Small intestine (tissue), 7 donors: ENCODE data around the gene P2RX6. TPM values are rescaled to one million over a fixed set of nuclear protein-coding genes. Genes with fewer than 3 reads are reported as not detected.

ENCODE experiments used
- DNase-seq, 2 donors: peaks; one replicate each; pipeline versions ENCODE4 v3.0.0 to v3.0.0-alpha.2; 2013
- FAIRE-seq: peaks from 2 replicates; lab custom pipeline; 2012; peaks lifted over from hg19 to GRCh38; lab: Jason Lieb, UNC
- H3K27ac ChIP-seq, 3 donors: one replicate each; pipeline ENCODE4 v1.5.1; 2013; ENCODE audit warnings: low read length in 2 of 3, mild to moderate bottlenecking in 2 of 3, control low read depth in 1 of 3, inconsistent platforms in 1 of 3, low read depth in 1 of 3, moderate library complexity in 1 of 3
- H3K27me3 ChIP-seq, 3 donors: one replicate each; pipeline ENCODE4 v1.6.1; 2013; ENCODE audit warnings: low read length in 3 of 3, inconsistent platforms in 1 of 3; ENCODE audit not compliant: control insufficient read depth in 3 of 3, insufficient read depth in 3 of 3
- H3K36me3 ChIP-seq, 3 donors: one replicate each; pipeline ENCODE4 v1.6.1; 2013; ENCODE audit warnings: low read length in 3 of 3, inconsistent platforms in 1 of 3, low read depth in 1 of 3, mild to moderate bottlenecking in 1 of 3, moderate library complexity in 1 of 3; ENCODE audit not compliant: control insufficient read depth in 3 of 3, insufficient read depth in 2 of 3
- H3K4me1 ChIP-seq, 3 donors: one replicate each; pipeline ENCODE4 v1.6.1; 2013; ENCODE audit warnings: low read length in 2 of 3, inconsistent platforms in 1 of 3, low read depth in 1 of 3, mild to moderate bottlenecking in 1 of 3, moderate library complexity in 1 of 3; ENCODE audit not compliant: control insufficient read depth in 3 of 3, insufficient read depth in 2 of 3
- H3K4me3 ChIP-seq, 3 donors: one replicate each; pipeline ENCODE4 v1.5.1; 2013; ENCODE audit warnings: low read length in 3 of 3, control low read depth in 1 of 3, inconsistent platforms in 1 of 3, low read depth in 1 of 3, mild to moderate bottlenecking in 1 of 3, moderate library complexity in 1 of 3
- H3K9me3 ChIP-seq, 2 donors: one replicate each; pipeline ENCODE4 v1.6.1; 2013; ENCODE audit warnings: low read depth in 1 of 2, low read length in 1 of 2; ENCODE audit not compliant: control insufficient read depth in 2 of 2, insufficient read depth in 1 of 2
- WGBS, 3 donors: extraction: QIAGEN DNeasy Blood & Tissue Kit; methylation state at CpG; one replicate each; pipeline ENCODE4 v1.1.7; 2013; 5-methylcytosine and 5-hydroxymethylcytosine counted together
- polyA plus RNA-seq, 4 donors: library from polyadenylated mRNA; stranded (reverse) in 3 of 4; unstranded in 1 of 4; fragments of 200-250 nt in 3 of 4; fragments of 120-200 nt in 1 of 4; gene quantifications; one replicate each; pipeline versions ENCODE4 v1.2.1 to v1.2.3, GENCODE V29; 2013
- donor health status: healthy with polysubstance abuse.
- donor health status: control.
- donor health status: control.
- donor health status: Bipolar disorder and iron deficiency.
- donor health status: healthy.

Gene P2RX6
- polyA plus RNA-seq, 4 donors, result 0.62 to 0.84 TPM; not detected in 2

- WGBS, 3 donors, result 83 to 88% (median 85%) methylated on average over 21 of the region's 21 CpGs
- no peaks in the 10 kb centered on the region for H3K9me3 ChIP-seq
- no peak overlapping the region for H3K4me3 ChIP-seq
- H3K4me1 ChIP-seq, result no peaks in the 10 kb centered on the region
- FAIRE-seq (no peak), DNase-seq (no peak)
- peaks cover 5 to 89% (median 12%) of the 10 kb centered on the region in 3 donors for H3K36me3 ChIP-seq
- no peak overlapping the region for H3K27ac ChIP-seq
- no peaks in the 10 kb centered on the region for H3K27me3 ChIP-seq
These were observed 24.5 kb upstream of the P2RX6 start for GRCh38 chr22:20990184-20991180.

DNA sequence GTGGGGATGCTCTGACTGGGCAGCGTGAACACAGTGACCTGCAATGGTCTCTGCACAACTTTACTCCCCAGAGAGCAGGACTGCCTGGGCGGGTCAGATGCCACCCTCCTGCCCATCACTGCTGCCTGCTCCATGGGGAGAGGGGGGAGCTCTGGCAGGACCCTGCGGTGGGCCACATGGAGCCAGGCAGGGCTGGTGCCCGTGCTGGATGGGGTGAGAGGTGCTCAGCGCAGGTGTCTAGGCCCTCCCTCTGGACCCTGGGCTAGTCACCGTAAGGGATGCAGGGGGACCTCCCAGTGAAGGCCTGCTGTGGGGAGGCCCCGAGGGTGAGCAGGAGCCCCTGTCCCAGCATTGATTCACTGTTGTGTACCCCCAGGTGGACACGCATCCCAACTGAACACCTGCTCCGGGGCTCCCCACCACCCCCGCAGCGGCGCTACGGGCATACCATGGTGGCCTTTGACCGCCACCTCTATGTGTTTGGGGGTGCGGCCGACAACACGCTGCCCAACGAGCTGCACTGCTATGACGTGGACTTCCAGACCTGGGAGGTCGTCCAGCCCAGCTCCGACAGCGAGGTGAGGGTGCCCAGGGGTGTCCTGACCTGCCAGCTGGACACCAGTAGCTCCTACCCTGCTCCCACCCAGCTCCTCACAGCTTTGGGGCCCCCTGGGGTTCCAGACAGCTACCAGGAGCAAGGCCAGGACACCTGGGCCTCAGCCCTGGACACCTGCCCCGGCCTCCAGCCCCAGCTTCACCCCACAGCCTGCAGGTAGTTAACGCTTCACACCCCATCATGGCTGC, 23.5 kb upstream of the P2RX6 start:
- no peak for DNase-seq
- 93 to 95% (median 94%) methylated on average over 24 of the region's 24 CpGs for WGBS, 3 donors
- no peaks in the 10 kb centered on the region for H3K9me3 ChIP-seq
- H3K27me3 ChIP-seq, result no peaks in the 10 kb centered on the region
- no peak for FAIRE-seq
- no peaks in the 10 kb centered on the region for H3K4me1 ChIP-seq
- H3K4me3 ChIP-seq, result no peak overlapping the region
- peaks cover 5 to 93% (median 12%) of the 10 kb centered on the region in 3 donors for H3K36me3 ChIP-seq
- no peak overlapping the region for H3K27ac ChIP-seq

GRCh38 chr22:20992056-20992442, 22.9 kb upstream of the P2RX6 start:
- no peak overlapping the region for H3K27ac ChIP-seq
- no peaks in the 10 kb centered on the region for H3K27me3 ChIP-seq
- peaks cover 5 to 99% (median 12%) of the 10 kb centered on the region in 3 donors for H3K36me3 ChIP-seq
- FAIRE-seq (no peak), DNase-seq (no peak)
- no peak overlapping the region for H3K4me3 ChIP-seq
- 88 to 91% (median 88%) methylated on average over 7 of the region's 7 CpGs for WGBS, 3 donors
- no peaks in the 10 kb centered on the region for H3K4me1 ChIP-seq
- no peaks in the 10 kb centered on the region for H3K9me3 ChIP-seq

- peaks cover 3 to 99% (median 9%) of the 10 kb centered on the region in 3 donors for H3K36me3 ChIP-seq
- no peaks in the 10 kb centered on the region for H3K9me3 ChIP-seq
- H3K4me3 ChIP-seq, result no peak overlapping the region
- WGBS, 3 donors, result 89 to 92% (median 92%) methylated on average over 21 of the region's 21 CpGs
- H3K4me1 ChIP-seq, result no peaks in the 10 kb centered on the region
- DNase-seq (no peak), FAIRE-seq (no peak)
- H3K27me3 ChIP-seq, result no peaks in the 10 kb centered on the region
- no peak overlapping the region for H3K27ac ChIP-seq
These were observed 22.3 kb upstream of the P2RX6 start for GRCh38 chr22:20992456-20993303.

- no peak for DNase-seq
- no peaks in the 10 kb centered on the region for H3K9me3 ChIP-seq
- H3K4me1 ChIP-seq, result no peaks in the 10 kb centered on the region
- no peak overlapping the region for H3K4me3 ChIP-seq
- H3K27ac ChIP-seq, result no peak overlapping the region
- peaks cover 3 to 99% (median 4%) of the 10 kb centered on the region in 3 donors for H3K36me3 ChIP-seq
- WGBS, 3 donors, result 94 to 95% (median 95%) methylated on average over 29 of the region's 29 CpGs
- FAIRE-seq, result no peak
- H3K27me3 ChIP-seq, result no peaks in the 10 kb centered on the region
These were observed 21.4 kb upstream of the P2RX6 start for GRCh38 chr22:20993304-20994127.

DNA sequence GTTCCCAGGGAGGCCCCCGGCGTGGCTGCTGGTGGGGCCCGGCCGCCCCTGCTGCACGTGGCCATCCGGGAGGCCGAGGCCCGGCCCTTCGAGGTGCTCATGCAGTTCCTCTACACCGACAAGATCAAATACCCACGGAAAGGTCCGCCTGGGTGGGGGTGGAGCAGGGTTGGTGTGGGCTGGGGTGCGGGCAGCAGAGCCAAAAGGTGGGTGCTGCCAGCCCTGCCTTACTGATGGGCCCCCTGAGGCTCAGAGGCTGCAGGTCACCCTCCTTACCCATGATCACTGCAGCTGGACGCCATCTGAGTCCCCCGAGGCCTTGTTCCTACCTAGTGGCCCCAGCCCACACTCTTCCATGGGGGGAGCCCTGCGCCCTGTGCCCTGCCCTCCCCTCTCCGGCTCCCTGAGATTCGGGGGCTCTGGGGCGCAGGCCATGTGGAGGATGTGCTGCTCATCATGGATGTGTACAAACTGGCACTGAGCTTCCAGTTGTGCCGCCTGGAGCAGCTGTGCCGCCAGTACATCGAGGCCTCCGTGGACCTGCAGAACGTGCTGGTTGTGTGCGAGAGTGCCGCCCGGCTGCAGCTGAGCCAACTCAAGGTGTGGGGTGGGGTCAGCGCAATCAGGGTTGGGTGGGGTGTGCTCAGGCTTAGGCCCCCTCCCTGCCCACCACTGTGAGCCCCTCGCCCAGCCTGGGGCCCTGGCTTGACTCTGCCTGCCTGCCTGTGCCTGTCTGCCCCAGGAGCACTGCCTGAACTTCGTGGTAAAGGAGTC, 20.6 kb upstream of the P2RX6 start:
- H3K36me3 ChIP-seq, result peaks cover 3 to 99% (median 4%) of the 10 kb centered on the region in 3 donors
- H3K27ac ChIP-seq, result no peak overlapping the region
- 92 to 94% (median 94%) methylated on average over 27 to 30 of the region's 30 CpGs for WGBS, 3 donors
- no peak overlapping the region for H3K4me3 ChIP-seq
- H3K9me3 ChIP-seq, result no peaks in the 10 kb centered on the region
- H3K4me1 ChIP-seq, result no peaks in the 10 kb centered on the region
- no peaks in the 10 kb centered on the region for H3K27me3 ChIP-seq
- no peak for DNase-seq
- no peak for FAIRE-seq

DNA sequence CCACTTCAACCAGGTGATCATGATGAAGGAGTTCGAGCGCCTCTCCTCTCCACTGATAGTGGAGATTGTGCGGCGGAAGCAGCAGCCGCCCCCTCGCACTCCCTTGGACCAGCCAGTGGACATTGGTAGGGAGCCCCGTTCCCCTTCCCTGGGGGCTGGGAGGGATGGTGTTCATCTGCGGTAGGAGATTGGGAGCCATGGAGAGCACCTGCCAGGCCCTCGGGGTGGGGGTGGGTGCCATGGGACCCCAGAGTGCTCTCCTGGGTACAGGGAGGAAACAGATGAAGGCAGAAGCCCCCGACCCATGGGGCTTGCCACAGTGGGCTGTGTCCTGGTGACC, 20.1 kb upstream of the P2RX6 start:
- Histone ChIP-seq H3K9me3 (no peaks in the 10 kb centered on the region), H3K27ac (no peak overlapping the region), H3K36me3 (peaks cover 3 to 99% (median 4%) of the 10 kb centered on the region in 3 donors), H3K4me1 (peaks cover 0 to 2% (median under 1%) of the 10 kb centered on the region in 3 donors), H3K4me3 (no peak overlapping the region), H3K27me3 (no peaks in the 10 kb centered on the region)
- FAIRE-seq (no peak), DNase-seq (no peak)
- 94 to 99% (median 95%) methylated on average over 9 to 10 of the region's 10 CpGs for WGBS, 3 donors
